ENCODE measurements around the gene NSG2.

GRCh38 chr5:174139623-174140022 is 94.1 kb downstream of the NSG2 start:
- no peak for TF ChIP-seq POLR2A (IDR thresholded peaks at IDR 0.05; ENCODE audit: extremely low read depth, insufficient read length)
- no peak for TF ChIP-seq CTCF (IDR thresholded peaks at IDR 0.05; ENCODE audit: low read depth, low read length)
- TF ChIP-seq MAX (IDR thresholded peaks at IDR 0.05; ENCODE audit: low read depth, low read length) = no peak
- no peak for TF ChIP-seq MYC (IDR thresholded peaks at IDR 0.05; ENCODE audit: low read depth, low read length)
